Hepatic stellate cell (primary cell): Measurements from ENCODE around the gene KLHL17.
A peak's percentile ranks its signal among the peaks of the same experiment; 100 is the strongest.

ENCODE experiments used
- DNase-seq: peaks from one replicate; pipeline ENCODE4 v3.0.0; 2011; ENCODE audit warnings: low spot score

Gene KLHL17

GRCh38 chr1:923131-923990 lies 37.0 kb upstream of the KLHL17 start, which contains the start of gene SAMD11:
Gene SAMD11, plus strand, starts transcription at chr1:923923. Its CDS starts 509 bp downstream, at chr1:924432.
- DNase-seq: peak; percentile 87

- DNase-seq: no peak
Observed at GRCh38 chr1:923991-924655, 36.3 kb upstream of the KLHL17 start.

- no peak for DNase-seq
Observed at GRCh38 chr1:924656-925560, 35.5 kb upstream of the KLHL17 start.

- no peak for DNase-seq
Observed at GRCh38 chr1:925561-926421, 34.6 kb upstream of the KLHL17 start.

GRCh38 chr1:927234-927633 lies 33.1 kb upstream of the KLHL17 start:
- DNase-seq: no peak

- no peak for DNase-seq
Observed at GRCh38 chr1:927748-928147, 32.6 kb upstream of the KLHL17 start.

GRCh38 chr1:928825-929661 lies 31.3 kb upstream of the KLHL17 start:
- DNase-seq: no peak

GRCh38 chr1:929712-930632 lies 30.4 kb upstream of the KLHL17 start:
- no peak for DNase-seq

- DNase-seq: no peak
Observed at GRCh38 chr1:930633-931138, 29.7 kb upstream of the KLHL17 start.

- no peak for DNase-seq
Observed at GRCh38 chr1:931380-932172, 28.8 kb upstream of the KLHL17 start.

- DNase-seq: no peak
Observed at GRCh38 chr1:932173-932510, 28.2 kb upstream of the KLHL17 start.

GRCh38 chr1:932776-933602 lies 27.4 kb upstream of the KLHL17 start:
- DNase-seq: no peak

- DNase-seq: no peak
Observed at GRCh38 chr1:933603-933940, 26.8 kb upstream of the KLHL17 start.

GRCh38 chr1:934991-935750 lies 25.2 kb upstream of the KLHL17 start:
- DNase-seq: no peak

- DNase-seq: no peak
Observed at GRCh38 chr1:935751-936231, 24.6 kb upstream of the KLHL17 start.

- no peak for DNase-seq
Observed at GRCh38 chr1:936348-937264, 23.8 kb upstream of the KLHL17 start.
